SH-SY5Y (cell line): ENCODE measurements around the gene TMCO4.

ENCODE experiments used
- GATA2 ChIP-seq: IDR thresholded peaks from 2 replicates; pipeline ENCODE4 v1.6.1; 2011; ENCODE audit warnings: mild to moderate bottlenecking, low read depth, low read length
- GATA3 ChIP-seq: IDR thresholded peaks from 2 replicates; pipeline ENCODE4 v1.6.1; 2011; ENCODE audit warnings: low read depth, mild to moderate bottlenecking, low read length, moderate library complexity

DNA sequence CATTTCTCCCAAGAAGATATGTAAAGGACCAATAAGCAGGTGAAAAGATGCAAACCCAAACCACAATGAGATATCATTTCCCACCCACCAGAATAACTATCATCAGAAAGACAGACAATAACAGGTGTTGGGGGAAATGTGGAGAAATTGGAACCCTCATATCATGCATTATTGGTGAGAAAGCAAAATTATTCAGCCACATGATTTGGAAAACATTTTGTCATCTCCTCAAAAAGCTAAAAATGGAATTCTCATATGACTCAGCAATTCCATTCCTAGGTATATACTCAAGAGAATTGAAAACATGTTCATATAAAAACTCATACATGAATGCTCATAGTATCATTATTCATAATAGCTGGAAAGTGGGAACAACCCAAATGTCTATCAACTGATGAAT, 40.5 kb upstream of the TMCO4 start:
- TF ChIP-seq GATA3 = no peak
- no peak for TF ChIP-seq GATA2
